Caco-2 (cell line): Measurements from ENCODE around the gene ARHGEF10L. TPM values are rescaled to one million over a fixed set of nuclear protein-coding genes. Genes with fewer than 3 reads are reported as not detected.

ENCODE experiments used
- BruUV-seq: library from RNA; stranded (reverse); fragments of 400-500 nt; replicated peaks from 2 replicates; lab custom pipeline; 2021; lab: Mats Ljungman, UMichigan
- CTCF ChIA-PET: fragments of 300-600 bp; sonication (Branson Sonifier 250); formaldehyde crosslinking; loops from one replicate; lab custom pipeline; 2022; ENCODE audit warnings: antibody characterized with exemption; lab: Charles Lee
- POLR2A ChIA-PET: fragments of 300-600 bp; sonication (Branson Sonifier 250); formaldehyde crosslinking; loops from one replicate; lab custom pipeline; 2022; ENCODE audit warnings: antibody characterized with exemption; lab: Charles Lee
- DNase-seq, 2 experiments: peaks; one replicate each; pipeline versions ENCODE4 v3.0.0 to v3.0.0-alpha.2; 2020 to 2022
- H3K27me3 ChIP-seq: replicated peaks from 2 replicates; pipeline ENCODE4 v1.6.0; 2011; ENCODE audit warnings: low read length; ENCODE audit not compliant: control insufficient read depth, insufficient read depth
- H3K36me3 ChIP-seq: 2 replicates; pipeline ENCODE4 v1.5.1; 2011; ENCODE audit warnings: low read length; ENCODE audit not compliant: control insufficient read depth, insufficient read depth
- H3K4me1 ChIP-seq: fragments of 250-450 bp; sonication (Bioruptor Pico); 2 replicates; pipeline ENCODE4 v1.5.1; 2020; ENCODE audit warnings: mild to moderate bottlenecking
- H3K4me3 ChIP-seq: 2 replicates; pipeline ENCODE4 v1.5.1; 2011; ENCODE audit warnings: low read depth, mild to moderate bottlenecking, control low read depth, low read length
- H3K9me3 ChIP-seq: fragments of 250-450 bp; sonication (Bioruptor Pico); 2 replicates; pipeline ENCODE4 v1.5.1; 2020; ENCODE audit warnings: mild to moderate bottlenecking, moderate library complexity
- H3K27ac Mint-ChIP-seq: one replicate; pipeline ENCODE4 v1.8.0; 2022; ENCODE audit warnings: mixed read lengths; ENCODE audit not compliant: unreplicated experiment
- H3K27me3 Mint-ChIP-seq: one replicate; pipeline ENCODE4 v1.8.0; 2022; ENCODE audit warnings: mixed read lengths; ENCODE audit not compliant: insufficient read depth, unreplicated experiment
- H3K36me3 Mint-ChIP-seq: one replicate; pipeline ENCODE4 v1.8.0; 2022; ENCODE audit warnings: mild to moderate bottlenecking, mixed read lengths; ENCODE audit not compliant: insufficient read depth, unreplicated experiment
- H3K4me1 Mint-ChIP-seq: one replicate; pipeline ENCODE4 v1.8.0; 2022; ENCODE audit warnings: low read depth, mixed read lengths; ENCODE audit not compliant: unreplicated experiment
- H3K4me3 Mint-ChIP-seq: one replicate; pipeline ENCODE4 v1.8.0; 2022; ENCODE audit warnings: mild to moderate bottlenecking, moderate library complexity, mixed read lengths; ENCODE audit not compliant: unreplicated experiment
- H3K9me3 Mint-ChIP-seq: one replicate; pipeline ENCODE4 v1.8.0; 2022; ENCODE audit warnings: mixed read lengths; ENCODE audit not compliant: unreplicated experiment
- CTCF ChIP-seq, 2 experiments: fragments of 200-600 bp in 1 of 2; IDR thresholded peaks; 1 replicate in 1 of 2; 2 replicates in 1 of 2; pipeline versions ENCODE4 v1.5.1 to v1.8.0; 2011 to 2022; ENCODE audit warnings: antibody characterized with exemption in 1 of 2, control low read depth in 1 of 2, inconsistent platforms in 1 of 2, low read depth in 1 of 2, low read length in 1 of 2, mild to moderate bottlenecking in 1 of 2, moderate library complexity in 1 of 2; ENCODE audit not compliant: insufficient read depth in 1 of 2, severe bottlenecking in 1 of 2, unreplicated experiment in 1 of 2
- intact Hi-C: fragments of 100-400 bp; cut with micrococcal nuclease; formaldehyde crosslinking; loops from one replicate; pipeline ENCODE4 v1.10.0; 2022; ENCODE audit not compliant: unreplicated experiment
- total RNA-seq: library from RNA; stranded (reverse); gene quantifications from 2 replicates; pipeline ENCODE4 v1.2.3, GENCODE V29; 2022

ARHGEF10L gene
- total RNA-seq, 1 experiment from 2014 or later: 31.3 TPM

DNA sequence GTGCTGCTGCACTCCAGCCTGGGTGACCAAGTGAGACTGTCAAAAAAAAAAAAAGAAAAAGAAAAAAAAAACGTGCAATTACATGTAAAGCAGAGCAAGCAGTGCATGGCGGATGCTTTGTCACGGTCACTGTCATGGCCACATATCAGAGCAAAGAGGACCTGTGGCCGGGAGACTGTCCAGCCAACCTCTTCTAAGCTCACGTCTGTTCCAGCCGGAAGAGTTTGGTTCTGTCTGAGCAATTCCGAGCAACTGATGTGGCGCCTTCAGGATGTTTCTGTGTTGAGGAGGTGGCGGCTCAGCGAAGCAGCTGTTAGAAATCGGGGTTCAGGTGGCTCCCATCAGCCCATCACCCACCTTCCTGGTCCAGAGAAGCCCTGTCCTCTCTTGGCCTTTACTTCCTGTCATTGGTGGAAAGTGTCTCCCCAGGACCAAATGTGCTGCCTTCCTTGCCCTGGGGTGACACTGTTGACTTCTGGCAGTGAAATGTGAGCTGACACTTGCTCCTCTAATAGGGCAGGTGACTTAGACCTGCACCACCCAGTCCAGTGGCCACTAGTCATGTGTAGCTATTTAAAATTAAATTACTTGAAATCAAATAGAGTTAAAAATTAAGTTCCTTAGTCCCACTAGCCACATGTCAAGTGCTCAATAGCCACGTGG is 59.9 kb downstream of the ARHGEF10L start:
- CTCF ChIA-PET: interaction anchor here (0.7 to 1.3 kb wide), 2 partner anchors 25 to 43 kb away, joined by 3 to 4 read pairs; no protein-coding TSS in a partner anchor

GRCh38 chr1:17599954-17600300 is 60.4 kb downstream of the ARHGEF10L start:
- H3K4me3 ChIP-seq: no peak overlapping the region
- Mint-ChIP-seq H3K9me3 (no peaks in the 10 kb centered on the region), H3K4me1 (peaks cover 13% of the 10 kb centered on the region), H3K27ac (no peak overlapping the region), H3K36me3 (peaks cover 12% of the 10 kb centered on the region), H3K4me3 (no peak overlapping the region), H3K27me3 (no peaks in the 10 kb centered on the region)
- H3K27me3 ChIP-seq: no peaks in the 10 kb centered on the region
- H3K36me3 ChIP-seq: peaks cover 6% of the 10 kb centered on the region
- no peak for DNase-seq
- no peaks in the 10 kb centered on the region for H3K9me3 ChIP-seq
- ChIA-PET POLR2A (interaction anchor here (0.9 kb wide), 1 partner anchor 12 kb away, joined by 3 read pairs; no protein-coding TSS in a partner anchor), CTCF (interaction anchor here (1.3 kb wide), 1 partner anchor 26 kb away, joined by 4 read pairs; no protein-coding TSS in a partner anchor)
- intact Hi-C loops: loop anchor here (5.0 kb wide), 1 partner anchor 58 kb away; no protein-coding TSS in a partner anchor
- BruUV-seq: no TSS peak
- peaks cover 32% of the 10 kb centered on the region for H3K4me1 ChIP-seq
- TF ChIP-seq CTCF (IDR thresholded peaks at IDR 0.05; ENCODE audit: insufficient read depth in 1 of 2, low read depth in 1 of 2, low read length in 1 of 2, severe bottlenecking in 1 of 2, unreplicated experiment in 1 of 2): no peak

More for the DNA sequence above, 59.9 kb downstream of the ARHGEF10L start:
- DNase-seq: no peak
- Histone ChIP-seq H3K27me3 (no peaks in the 10 kb centered on the region), H3K4me1 (peaks cover 32% of the 10 kb centered on the region), H3K36me3 (peaks cover 6% of the 10 kb centered on the region), H3K9me3 (no peaks in the 10 kb centered on the region), H3K4me3 (no peak overlapping the region)
- Mint-ChIP-seq H3K36me3 (peaks cover 12% of the 10 kb centered on the region), H3K9me3 (no peaks in the 10 kb centered on the region), H3K27ac (no peak overlapping the region), H3K27me3 (no peaks in the 10 kb centered on the region), H3K4me3 (no peak overlapping the region), H3K4me1 (peaks cover 13% of the 10 kb centered on the region)
- no peak for TF ChIP-seq CTCF (IDR thresholded peaks at IDR 0.05; ENCODE audit: insufficient read depth in 1 of 2, low read depth in 1 of 2, low read length in 1 of 2, severe bottlenecking in 1 of 2, unreplicated experiment in 1 of 2)
- BruUV-seq: no TSS peak
- intact Hi-C loops: loop anchor here (5.0 kb wide), 1 partner anchor 57 kb away; no protein-coding TSS in a partner anchor
- POLR2A ChIA-PET: interaction anchor here (0.5 to 0.9 kb wide), 2 partner anchors 7 to 11 kb away, joined by 3 read pairs; no protein-coding TSS in a partner anchor

- H3K36me3 Mint-ChIP-seq: peaks cover 12% of the 10 kb centered on the region
- H3K4me1 Mint-ChIP-seq: peaks cover 13% of the 10 kb centered on the region
- Histone ChIP-seq H3K4me1 (peaks cover 31% of the 10 kb centered on the region), H3K4me3 (no peak overlapping the region), H3K9me3 (no peaks in the 10 kb centered on the region), H3K36me3 (peaks cover 6% of the 10 kb centered on the region), H3K27me3 (no peaks in the 10 kb centered on the region)
- ChIA-PET CTCF (no interaction called here), POLR2A (no interaction called here)
- no peak for TF ChIP-seq CTCF (IDR thresholded peaks at IDR 0.05; ENCODE audit: insufficient read depth in 1 of 2, low read depth in 1 of 2, low read length in 1 of 2, severe bottlenecking in 1 of 2, unreplicated experiment in 1 of 2)
- no TSS peak for BruUV-seq
- no peak overlapping the region for H3K27ac Mint-ChIP-seq
- no peak overlapping the region for H3K4me3 Mint-ChIP-seq
- H3K9me3 Mint-ChIP-seq: no peaks in the 10 kb centered on the region
- H3K27me3 Mint-ChIP-seq: no peaks in the 10 kb centered on the region
- DNase-seq: no peak
- intact Hi-C loops: no loop called here
These were observed 60.8 kb downstream of the ARHGEF10L start for GRCh38 chr1:17600321-17600720.
